Measurements from ENCODE around the gene STAT4.

Gene STAT4

GRCh38 chr2:191173206-191173605 lies 22.4 kb upstream of the STAT4 start:
- no peak for DNase-seq

- no peak for DNase-seq
These were observed 21.0 kb upstream of the STAT4 start for GRCh38 chr2:191171708-191172355.

GRCh38 chr2:191171286-191171685 lies 20.5 kb upstream of the STAT4 start:
- DNase-seq = no peak

- no peak for DNase-seq
These were observed 20.0 kb upstream of the STAT4 start for GRCh38 chr2:191170773-191171172.

- no peak for DNase-seq
These were observed 19.5 kb upstream of the STAT4 start for GRCh38 chr2:191170301-191170636.

- no peak for DNase-seq
These were observed 18.9 kb upstream of the STAT4 start for GRCh38 chr2:191169456-191170300.

GRCh38 chr2:191167766-191168165 lies 17.0 kb upstream of the STAT4 start:
- no peak for DNase-seq

GRCh38 chr2:191166756-191167445 lies 16.1 kb upstream of the STAT4 start:
- DNase-seq = no peak

- DNase-seq = no peak
These were observed 15.4 kb upstream of the STAT4 start for GRCh38 chr2:191166111-191166755.

- DNase-seq = peak; percentile 16
These were observed 14.4 kb upstream of the STAT4 start for GRCh38 chr2:191165176-191165643.

GRCh38 chr2:191158747-191159146 lies 8.0 kb upstream of the STAT4 start:
- DNase-seq = no peak

GRCh38 chr2:191158193-191158592 lies 7.4 kb upstream of the STAT4 start:
- DNase-seq = no peak

- DNase-seq = no peak
These were observed 4.8 kb upstream of the STAT4 start for GRCh38 chr2:191155608-191156071.

- no peak for DNase-seq
These were observed 2.9 kb upstream of the STAT4 start for GRCh38 chr2:191153716-191154115.

- no peak for DNase-seq
These were observed 1.9 kb upstream of the STAT4 start for GRCh38 chr2:191152482-191153240.

- DNase-seq = no peak
These were observed 537 bp upstream of the STAT4 start for GRCh38 chr2:191151331-191151730.

- DNase-seq = no peak
These were observed 579 bp downstream of the STAT4 start for GRCh38 chr2:191150230-191150599.

GRCh38 chr2:191149391-191149790 lies 1.4 kb downstream of the STAT4 start:
- no peak for DNase-seq

GRCh38 chr2:191148791-191149190 lies 2.0 kb downstream of the STAT4 start:
- DNase-seq = no peak

GRCh38 chr2:191148281-191148680 lies 2.5 kb downstream of the STAT4 start:
- no peak for DNase-seq

- no peak for DNase-seq
These were observed 4.9 kb downstream of the STAT4 start for GRCh38 chr2:191145769-191146471.

GRCh38 chr2:191144217-191144616 lies 6.6 kb downstream of the STAT4 start:
- no peak for DNase-seq
